ENCODE data around the gene ADK. TPM values are rescaled to one million over a fixed set of nuclear protein-coding genes. Genes with fewer than 3 reads are reported as not detected.
"Not testable (repeated sequence)": the region's sequence is repeated elsewhere in the genome, so short reads cannot be mapped to it uniquely, and the experiment has no call there.

The ADK gene
- total and polyA plus RNA-seq, 10 donors: 11.1 to 40.5 (median 32.1) TPM

GRCh38 chr10:74293686-74294371 is 142.8 kb downstream of the ADK start:
- Histone ChIP-seq H3K4me3 (no peak overlapping the region), H3K9me3 (no peaks in the 10 kb centered on the region), H3K27ac (no peak overlapping the region), H3K36me3 (peaks cover 0 to 5% (median 0%) of the 10 kb centered on the region in 6 donors), H3K27me3 (replicated peaks in 1 of 7) (no peaks in the 10 kb centered on the region), H3K4me1 (peaks cover 0 to 41% (median 0%) of the 10 kb centered on the region in 6 donors)
- DNase-seq: no peak
- intact Hi-C loops (cut with DNase I; ENCODE audit: low total_unique reads): no loop called here
- 83 to 100% (median 94%) methylated on average over 1 of the region's 1 CpG for WGBS, 5 donors
- TF ChIP-seq POLR2AphosphoS5 (IDR thresholded peaks at IDR 0.05) (no peak), POLR2A (IDR thresholded peaks at IDR 0.05) (no peak)
- TF ChIP-seq, protein P1, sequence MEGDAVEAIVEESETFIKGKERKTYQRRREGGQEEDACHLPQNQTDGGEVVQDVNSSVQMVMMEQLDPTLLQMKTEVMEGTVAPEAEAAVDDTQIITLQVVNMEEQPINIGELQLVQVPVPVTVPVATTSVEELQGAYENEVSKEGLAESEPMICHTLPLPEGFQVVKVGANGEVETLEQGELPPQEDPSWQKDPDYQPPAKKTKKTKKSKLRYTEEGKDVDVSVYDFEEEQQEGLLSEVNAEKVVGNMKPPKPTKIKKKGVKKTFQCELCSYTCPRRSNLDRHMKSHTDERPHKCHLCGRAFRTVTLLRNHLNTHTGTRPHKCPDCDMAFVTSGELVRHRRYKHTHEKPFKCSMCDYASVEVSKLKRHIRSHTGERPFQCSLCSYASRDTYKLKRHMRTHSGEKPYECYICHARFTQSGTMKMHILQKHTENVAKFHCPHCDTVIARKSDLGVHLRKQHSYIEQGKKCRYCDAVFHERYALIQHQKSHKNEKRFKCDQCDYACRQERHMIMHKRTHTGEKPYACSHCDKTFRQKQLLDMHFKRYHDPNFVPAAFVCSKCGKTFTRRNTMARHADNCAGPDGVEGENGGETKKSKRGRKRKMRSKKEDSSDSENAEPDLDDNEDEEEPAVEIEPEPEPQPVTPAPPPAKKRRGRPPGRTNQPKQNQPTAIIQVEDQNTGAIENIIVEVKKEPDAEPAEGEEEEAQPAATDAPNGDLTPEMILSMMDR (IDR thresholded peaks at IDR 0.05 in 8 of 11, conservative IDR thresholded peaks at IDR 0.05 in 3 of 11): no peak

DNA sequence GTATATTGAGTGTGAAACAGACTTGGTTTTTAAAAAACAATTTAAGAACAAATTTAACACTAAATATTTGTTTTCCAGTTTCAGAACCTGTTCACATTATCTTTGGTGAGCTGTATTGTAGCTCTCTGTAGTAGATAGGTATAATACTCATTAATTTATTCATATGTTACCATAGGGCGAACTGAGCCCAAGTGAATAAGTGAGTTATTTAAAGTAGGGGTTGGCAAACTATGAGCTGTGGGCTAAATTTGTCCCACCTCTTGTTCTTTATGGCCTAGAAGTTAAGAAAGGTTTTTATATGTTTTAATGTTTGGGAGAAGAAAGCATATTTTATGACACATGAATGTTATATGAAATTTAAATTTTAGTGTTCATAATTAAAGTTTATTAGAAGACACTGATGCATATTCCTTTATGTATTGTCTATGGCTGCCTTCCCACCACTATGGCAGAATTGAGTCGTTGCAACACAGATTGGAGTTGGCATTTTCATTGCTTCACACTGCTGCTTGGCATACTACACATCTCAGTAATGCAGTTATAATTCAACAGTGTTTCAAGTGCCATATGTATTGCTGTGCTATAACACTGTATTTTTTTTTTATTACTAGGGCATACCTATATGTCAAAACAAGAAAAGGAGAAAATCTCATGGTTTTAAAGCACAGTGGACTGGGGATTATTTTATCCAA is 146.5 kb downstream of the ADK start:
- Histone ChIP-seq H3K36me3 (peaks cover 0 to 5% (median 0%) of the 10 kb centered on the region in 6 donors), H3K9me3 (no peaks in the 10 kb centered on the region), H3K27ac (no peak overlapping the region), H3K4me1 (peaks cover 0 to 30% (median 8%) of the 10 kb centered on the region in 6 donors), H3K4me3 (no peak overlapping the region), H3K27me3 (replicated peaks in 1 of 7) (no peaks in the 10 kb centered on the region)
- TF ChIP-seq, protein P1 (IDR thresholded peaks at IDR 0.05 in 8 of 11, conservative IDR thresholded peaks at IDR 0.05 in 3 of 11): no peak
- TF ChIP-seq POLR2AphosphoS5 (IDR thresholded peaks at IDR 0.05): no peak
- no peak for TF ChIP-seq POLR2A (IDR thresholded peaks at IDR 0.05)
- 94 to 98% (median 97%) methylated on average over 2 of the region's 2 CpGs for WGBS, 5 donors
- intact Hi-C loops (cut with DNase I; ENCODE audit: low total_unique reads): no loop called here
- no peak for DNase-seq

- H3K36me3 ChIP-seq; H3K27me3 ChIP-seq (replicated peaks in 1 of 7); H3K9me3 ChIP-seq; DNase-seq; intact Hi-C loops (cut with DNase I; ENCODE audit: low total_unique reads); H3K4me3 ChIP-seq: not testable (repeated sequence)
- 71 to 87% (median 81%) methylated on average over 2 of the region's 2 CpGs for WGBS, 5 donors
- H3K4me1 ChIP-seq: peaks cover 0 to 17% (median 7%) of the 10 kb centered on the region in 6 donors
- H3K27ac ChIP-seq: peak overlapping the region in 3 of 8 donors; percentile 2 to 40 (median 12)
Observed at GRCh38 chr10:74300074-74300621, 149.1 kb downstream of the ADK start.

DNA sequence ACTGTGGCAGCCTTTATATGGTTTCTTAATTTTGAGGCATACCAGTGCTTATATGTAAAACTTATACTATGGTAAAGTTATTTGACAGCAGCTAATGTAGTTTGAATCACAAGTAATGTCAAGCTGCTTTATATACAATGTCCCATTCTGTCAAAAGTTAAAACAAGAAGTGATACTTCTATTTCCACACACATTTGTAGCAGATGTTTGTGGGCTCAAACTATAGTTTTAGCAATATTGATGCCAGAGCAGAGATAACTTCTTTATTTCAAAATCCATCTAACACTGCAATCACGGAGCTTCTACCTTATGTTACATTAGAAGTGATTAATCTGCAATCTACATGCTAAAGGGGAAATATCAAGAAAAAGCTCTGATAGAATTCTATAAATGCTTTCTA is 149.6 kb downstream of the ADK start:
- Histone ChIP-seq H3K36me3 (peaks cover 0 to 5% (median 0%) of the 10 kb centered on the region in 6 donors), H3K4me1 (peaks cover 0 to 17% (median 7%) of the 10 kb centered on the region in 6 donors), H3K27ac (peak overlapping the region in 3 of 8 donors; percentile 2 to 40 (median 12)), H3K4me3 (no peak overlapping the region), H3K27me3 (replicated peaks in 1 of 7) (no peaks in the 10 kb centered on the region), H3K9me3 (no peaks in the 10 kb centered on the region)
- WGBS, 5 donors: 0 to 68% (median 33%) methylated on average over 1 of the region's 1 CpG
- no peak for DNase-seq
- TF ChIP-seq, protein P1 (IDR thresholded peaks at IDR 0.05 in 8 of 11, conservative IDR thresholded peaks at IDR 0.05 in 3 of 11): no peak
- TF ChIP-seq POLR2A (IDR thresholded peaks at IDR 0.05): no peak
- no peak for TF ChIP-seq POLR2AphosphoS5 (IDR thresholded peaks at IDR 0.05)
- intact Hi-C loops (cut with DNase I; ENCODE audit: low total_unique reads): no loop called here
